ENCODE measurements around the gene ZFYVE28. TPM values are rescaled to one million over a fixed set of nuclear protein-coding genes. Genes with fewer than 3 reads are reported as not detected.

The ZFYVE28 gene
- total RNA-seq, 1 donor from 2014 or later: 0.44 TPM

GRCh38 chr4:2378401-2378800 lies 40.0 kb downstream of the ZFYVE28 start:
- H3K4me1 Mint-ChIP-seq (ENCODE audit: unreplicated experiment): no peaks in the 10 kb centered on the region
- no peaks in the 10 kb centered on the region for H3K9me3 Mint-ChIP-seq (ENCODE audit: unreplicated experiment)
- DNase-seq (ENCODE audit: low spot score): no peak
- no peak overlapping the region for H3K4me3 Mint-ChIP-seq (ENCODE audit: unreplicated experiment)
- peaks cover 7% of the 10 kb centered on the region for H3K36me3 Mint-ChIP-seq (ENCODE audit: low read depth, unreplicated experiment)
- TF ChIP-seq CTCF (IDR thresholded peaks at IDR 0.05; ENCODE audit: unreplicated experiment): no peak
- peaks cover 6% of the 10 kb centered on the region for H3K27me3 Mint-ChIP-seq (ENCODE audit: unreplicated experiment)
- no peak overlapping the region for H3K27ac Mint-ChIP-seq (ENCODE audit: unreplicated experiment)

GRCh38 chr4:2377241-2377640 lies 41.2 kb downstream of the ZFYVE28 start:
- no peak for TF ChIP-seq CTCF (IDR thresholded peaks at IDR 0.05; ENCODE audit: unreplicated experiment)
- peaks cover 7% of the 10 kb centered on the region for H3K36me3 Mint-ChIP-seq (ENCODE audit: low read depth, unreplicated experiment)
- no peak overlapping the region for H3K4me3 Mint-ChIP-seq (ENCODE audit: unreplicated experiment)
- no peak for DNase-seq (ENCODE audit: low spot score)
- H3K27ac Mint-ChIP-seq (ENCODE audit: unreplicated experiment): no peak overlapping the region
- H3K27me3 Mint-ChIP-seq (ENCODE audit: unreplicated experiment): peaks cover 6% of the 10 kb centered on the region
- no peaks in the 10 kb centered on the region for H3K9me3 Mint-ChIP-seq (ENCODE audit: unreplicated experiment)
- H3K4me1 Mint-ChIP-seq (ENCODE audit: unreplicated experiment): no peaks in the 10 kb centered on the region

DNA sequence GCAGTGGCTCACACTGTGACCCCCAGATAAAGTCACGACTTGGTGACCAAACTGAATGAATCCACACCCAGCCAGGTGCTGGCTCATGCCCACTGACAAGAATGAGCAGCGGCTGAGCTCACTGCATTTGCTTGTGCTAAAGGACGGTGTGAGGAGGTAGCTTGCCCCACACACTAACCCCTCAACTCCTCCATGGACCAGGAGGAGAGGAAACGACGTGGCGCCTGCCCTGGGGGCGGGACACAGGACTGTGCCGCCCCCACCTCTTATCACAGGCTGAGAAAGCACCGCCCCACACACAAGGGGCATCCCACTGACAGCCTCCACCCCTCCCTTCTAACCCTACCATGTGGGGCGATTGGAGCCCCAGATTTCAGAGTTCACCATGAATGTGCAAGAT lies 43.0 kb downstream of the ZFYVE28 start:
- peaks cover 9% of the 10 kb centered on the region for H3K27me3 Mint-ChIP-seq (ENCODE audit: unreplicated experiment)
- peaks cover 7% of the 10 kb centered on the region for H3K36me3 Mint-ChIP-seq (ENCODE audit: low read depth, unreplicated experiment)
- no peak for TF ChIP-seq CTCF (IDR thresholded peaks at IDR 0.05; ENCODE audit: unreplicated experiment)
- H3K4me3 Mint-ChIP-seq (ENCODE audit: unreplicated experiment): no peak overlapping the region
- no peaks in the 10 kb centered on the region for H3K9me3 Mint-ChIP-seq (ENCODE audit: unreplicated experiment)
- no peaks in the 10 kb centered on the region for H3K4me1 Mint-ChIP-seq (ENCODE audit: unreplicated experiment)
- no peak for DNase-seq (ENCODE audit: low spot score)
- no peak overlapping the region for H3K27ac Mint-ChIP-seq (ENCODE audit: unreplicated experiment)

DNA sequence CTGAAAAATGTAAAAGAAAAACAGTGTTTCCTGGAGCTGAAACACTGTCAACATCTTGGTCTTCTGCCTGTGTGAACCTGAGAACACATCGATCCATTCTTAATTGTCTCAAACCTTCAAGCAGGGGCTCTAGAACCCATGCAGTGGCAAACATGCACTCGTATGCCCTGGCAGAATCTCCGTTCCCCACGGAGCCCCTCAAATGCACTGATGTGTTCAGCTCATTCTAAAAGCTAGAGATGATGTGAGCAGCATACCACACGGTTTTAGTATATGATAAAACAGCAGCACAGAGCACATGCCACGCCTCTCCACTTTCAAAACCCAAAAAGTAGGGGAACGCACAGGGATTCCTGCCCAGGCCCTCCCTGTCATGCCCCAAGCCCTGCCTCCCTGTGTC lies 44.9 kb downstream of the ZFYVE28 start:
- no peak overlapping the region for H3K27ac Mint-ChIP-seq (ENCODE audit: unreplicated experiment)
- no peak overlapping the region for H3K4me3 Mint-ChIP-seq (ENCODE audit: unreplicated experiment)
- TF ChIP-seq CTCF (IDR thresholded peaks at IDR 0.05; ENCODE audit: unreplicated experiment): no peak
- H3K9me3 Mint-ChIP-seq (ENCODE audit: unreplicated experiment): no peaks in the 10 kb centered on the region
- no peaks in the 10 kb centered on the region for H3K4me1 Mint-ChIP-seq (ENCODE audit: unreplicated experiment)
- H3K27me3 Mint-ChIP-seq (ENCODE audit: unreplicated experiment): peaks cover 13% of the 10 kb centered on the region
- H3K36me3 Mint-ChIP-seq (ENCODE audit: low read depth, unreplicated experiment): peaks cover 7% of the 10 kb centered on the region
- DNase-seq (ENCODE audit: low spot score): no peak

- Mint-ChIP-seq H3K27me3 (ENCODE audit: unreplicated experiment) (peaks cover 12% of the 10 kb centered on the region), H3K27ac (ENCODE audit: unreplicated experiment) (no peak overlapping the region)
Measured at GRCh38 chr4:2372488-2373030, 45.9 kb downstream of the ZFYVE28 start.

More at GRCh38 chr4:2372488-2373030, 45.9 kb downstream of the ZFYVE28 start:
- H3K4me1 Mint-ChIP-seq (ENCODE audit: unreplicated experiment): no peaks in the 10 kb centered on the region
- no peak for TF ChIP-seq CTCF (IDR thresholded peaks at IDR 0.05; ENCODE audit: unreplicated experiment)
- H3K36me3 Mint-ChIP-seq (ENCODE audit: low read depth, unreplicated experiment): peaks cover 7% of the 10 kb centered on the region
- no peak for DNase-seq (ENCODE audit: low spot score)
- no peaks in the 10 kb centered on the region for H3K9me3 Mint-ChIP-seq (ENCODE audit: unreplicated experiment)
- no peak overlapping the region for H3K4me3 Mint-ChIP-seq (ENCODE audit: unreplicated experiment)

Measured in endothelial cell (in vitro differentiated cells).